Sigmoid colon (tissue), 7 donors: Measurements from ENCODE around the gene LY6G6F. TPM values are rescaled to one million over a fixed set of nuclear protein-coding genes. Genes with fewer than 3 reads are reported as not detected.

Experiments used
- DNase-seq: peaks from one replicate; pipeline ENCODE4 v3.0.0-alpha.2; 2019
- H3K27ac ChIP-seq, 4 donors: fragments of 200-600 bp; sonication (generic); one replicate each; pipeline ENCODE4 v1.5.1; 2016 to 2019; ENCODE audit warnings: mild to moderate bottlenecking in 1 of 4
- H3K27me3 ChIP-seq, 3 donors: fragments of 200-600 bp; sonication (generic); one replicate each; pipeline ENCODE4 v1.5.1; 2019; ENCODE audit warnings: mild to moderate bottlenecking in 1 of 3
- H3K36me3 ChIP-seq, 4 donors: fragments of 200-600 bp; sonication (generic); one replicate each; pipeline ENCODE4 v1.5.1; 2016 to 2019
- H3K4me1 ChIP-seq, 4 donors: fragments of 200-600 bp; sonication (generic); one replicate each; pipeline ENCODE4 v1.5.1; 2017 to 2019
- H3K4me3 ChIP-seq, 4 donors: fragments of 200-600 bp; sonication (generic); one replicate each; pipeline ENCODE4 v1.5.1; 2017 to 2019; ENCODE audit warnings: mild to moderate bottlenecking in 2 of 4, moderate library complexity in 1 of 4
- H3K9me3 ChIP-seq, 4 donors: fragments of 200-600 bp in 3 of 4; sonication (generic) in 3 of 4; one replicate each; pipeline versions ENCODE4 v1.5.1 to v1.6.1; 2013 to 2019
- CTCF ChIP-seq, 4 experiments: fragments of 450-650 bp in 3 of 4; fragments of 200-600 bp in 1 of 4; IDR thresholded peaks; one replicate each; pipeline ENCODE4 v1.5.1; 2016 to 2019; ENCODE audit warnings: antibody characterized with exemption in 4 of 4, mild to moderate bottlenecking in 3 of 4, moderate library complexity in 2 of 4
- EP300 ChIP-seq, 4 donors: sonication (generic); formaldehyde crosslinking; IDR thresholded peaks; one replicate each; pipeline ENCODE4 v1.6.1; 2017; ENCODE audit warnings: antibody characterized with exemption in 4 of 4
- POLR2A ChIP-seq, 2 donors: fragments of 450-650 bp; IDR thresholded peaks; one replicate each; pipeline ENCODE4 v1.6.1; 2016; ENCODE audit warnings: antibody characterized with exemption in 2 of 2, mild to moderate bottlenecking in 2 of 2, moderate library complexity in 2 of 2
- POLR2AphosphoS5 ChIP-seq, 4 donors: sonication (generic); formaldehyde crosslinking; IDR thresholded peaks; one replicate each; pipeline ENCODE4 v1.6.1; 2017; ENCODE audit warnings: antibody characterized with exemption in 4 of 4
- WGBS, 2 donors: extraction: QIAGEN DNeasy Blood & Tissue Kit; methylation state at CpG; one replicate each; pipeline ENCODE4 v1.1.7; 2013; 5-methylcytosine and 5-hydroxymethylcytosine counted together
- intact Hi-C: fragments of 100-400 bp; cut with DNase I; formaldehyde crosslinking; loops from one replicate; pipeline ENCODE4 v1.15.1; 2023
- polyA plus RNA-seq, 3 donors: library from polyadenylated mRNA; stranded (reverse); fragments of 200-250 nt; gene quantifications; one replicate each; pipeline ENCODE4 v1.2.3, GENCODE V29; 2013
- total RNA-seq, 4 donors: library from RNA; depleted of rRNA; stranded (reverse); fragments of >200 nt; gene quantifications; one replicate each; pipeline ENCODE4 v1.1.0, GENCODE V29; 2016
- donor health status: healthy with polysubstance abuse.
- donor health status: Bipolar disorder and iron deficiency.
- donor health status: healthy.

The LY6G6F gene
- total and polyA plus RNA-seq, 7 donors, result not detected

GRCh38 chr6:31741815-31742214, 35.1 kb downstream of the LY6G6F start:
- DNase-seq, result no peak
- H3K27ac ChIP-seq, result no peak overlapping the region
- no peak overlapping the region for H3K4me3 ChIP-seq
- no peaks in the 10 kb centered on the region for H3K27me3 ChIP-seq
- no peaks in the 10 kb centered on the region for H3K36me3 ChIP-seq
- peaks cover 0 to 26% (median 18%) of the 10 kb centered on the region in 4 donors for H3K4me1 ChIP-seq
- TF ChIP-seq POLR2AphosphoS5 (IDR thresholded peaks at IDR 0.05) (no peak), EP300 (IDR thresholded peaks at IDR 0.05) (no peak), POLR2A (IDR thresholded peaks at IDR 0.05) (no peak), CTCF (IDR thresholded peaks at IDR 0.05) (no peak)
- WGBS, 2 donors, result 83 to 90% methylated on average over 2 of the region's 2 CpGs
- intact Hi-C loops, result loop anchor here (2.0 kb wide), 1 partner anchor 53 kb away; the partner anchor contains the start of gene VARS1
- H3K9me3 ChIP-seq, result no peaks in the 10 kb centered on the region

GRCh38 chr6:31742894-31743293, 36.2 kb downstream of the LY6G6F start:
- Histone ChIP-seq H3K4me3 (no peak overlapping the region), H3K4me1 (peaks cover 0 to 33% (median 21%) of the 10 kb centered on the region in 4 donors), H3K9me3 (no peaks in the 10 kb centered on the region), H3K36me3 (no peaks in the 10 kb centered on the region), H3K27me3 (no peaks in the 10 kb centered on the region), H3K27ac (no peak overlapping the region)
- 92 to 96% methylated on average over 3 of the region's 3 CpGs for WGBS, 2 donors
- no peak for TF ChIP-seq CTCF (IDR thresholded peaks at IDR 0.05)
- TF ChIP-seq POLR2A (IDR thresholded peaks at IDR 0.05), result no peak
- no peak for TF ChIP-seq EP300 (IDR thresholded peaks at IDR 0.05)
- no peak for TF ChIP-seq POLR2AphosphoS5 (IDR thresholded peaks at IDR 0.05)
- no peak for DNase-seq
- intact Hi-C loops, result no loop called here

- no peaks in the 10 kb centered on the region for H3K27me3 ChIP-seq
- H3K36me3 ChIP-seq, result no peaks in the 10 kb centered on the region
- intact Hi-C loops, result no loop called here
- no peak overlapping the region for H3K27ac ChIP-seq
- no peaks in the 10 kb centered on the region for H3K9me3 ChIP-seq
- DNase-seq, result no peak
- WGBS, 2 donors, result 68 to 76% methylated on average over 1 of the region's 1 CpG
- no peak overlapping the region for H3K4me3 ChIP-seq
- TF ChIP-seq POLR2AphosphoS5 (IDR thresholded peaks at IDR 0.05), result no peak
- no peak for TF ChIP-seq CTCF (IDR thresholded peaks at IDR 0.05)
- TF ChIP-seq POLR2A (IDR thresholded peaks at IDR 0.05), result no peak
- peaks cover 0 to 27% (median 16%) of the 10 kb centered on the region in 4 donors for H3K4me1 ChIP-seq
Measured at GRCh38 chr6:31744422-31744821, 37.8 kb downstream of the LY6G6F start.

- intact Hi-C loops, result no loop called here
- Histone ChIP-seq H3K27me3 (no peaks in the 10 kb centered on the region), H3K4me3 (no peak overlapping the region), H3K9me3 (no peaks in the 10 kb centered on the region), H3K4me1 (peaks cover 0 to 14% (median 6%) of the 10 kb centered on the region in 4 donors), H3K36me3 (no peaks in the 10 kb centered on the region), H3K27ac (no peak overlapping the region)
- TF ChIP-seq CTCF (IDR thresholded peaks at IDR 0.05) (no peak), POLR2AphosphoS5 (IDR thresholded peaks at IDR 0.05) (no peak), POLR2A (IDR thresholded peaks at IDR 0.05) (no peak), EP300 (IDR thresholded peaks at IDR 0.05) (no peak)
- WGBS, 2 donors, result 85 to 94% methylated on average over 8 of the region's 8 CpGs
- no peak for DNase-seq
Measured at GRCh38 chr6:31749301-31750036, 42.8 kb downstream of the LY6G6F start.
